ENCODE results near the gene CRY1. TPM values are rescaled to one million over a fixed set of nuclear protein-coding genes. Genes with fewer than 3 reads are reported as not detected.

CRY1 gene
- total RNA-seq, 4 donors from 2014 or later = 11.1 to 22.7 (median 11.7) TPM

DNA sequence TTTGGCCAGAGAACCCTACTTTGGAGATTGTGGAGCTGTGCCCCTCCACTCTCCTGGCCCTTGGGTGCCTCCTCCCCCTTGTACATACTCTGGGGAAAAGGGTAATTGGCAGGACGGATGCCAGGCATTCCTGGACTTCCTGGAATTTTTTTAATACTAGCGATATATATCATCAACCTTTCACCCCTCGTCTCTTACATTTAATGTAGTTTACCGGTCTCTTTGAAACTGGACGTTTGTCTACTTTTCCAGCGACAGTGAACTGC, 767 bp upstream of the CRY1 start:
- intact Hi-C loops (cut with DNase I; ENCODE audit: low total_unique reads) = loop anchor here (5.0 to 10.0 kb wide), 4 partner anchors 192 to 1979 kb away; partner anchors contain the start of gene RIC8B
- no peaks in the 10 kb centered on the region for H3K27me3 ChIP-seq
- peak overlapping the region; percentile 92 to 99 (median 98) for H3K4me3 ChIP-seq
- peaks cover 15 to 27% of the 10 kb centered on the region in 2 donors for H3K4me1 ChIP-seq
- no peaks in the 10 kb centered on the region for H3K36me3 ChIP-seq
- in situ Hi-C loops (cut with MboI; ENCODE audit: low sequenced_read_pairs in 4 of 4) = loop anchor here in 1 of 4 donors (25.0 kb wide), 1 partner anchor 107 kb away; the partner anchor contains the start of gene MTERF2
- H3K27ac ChIP-seq = peak overlapping the region; percentile 98 to 100 (median 99)
- ATAC-seq (no peak), DNase-seq (no peak)
- no peak for TF ChIP-seq POLR2A (IDR thresholded peaks at IDR 0.05)
- TF ChIP-seq, protein P1, sequence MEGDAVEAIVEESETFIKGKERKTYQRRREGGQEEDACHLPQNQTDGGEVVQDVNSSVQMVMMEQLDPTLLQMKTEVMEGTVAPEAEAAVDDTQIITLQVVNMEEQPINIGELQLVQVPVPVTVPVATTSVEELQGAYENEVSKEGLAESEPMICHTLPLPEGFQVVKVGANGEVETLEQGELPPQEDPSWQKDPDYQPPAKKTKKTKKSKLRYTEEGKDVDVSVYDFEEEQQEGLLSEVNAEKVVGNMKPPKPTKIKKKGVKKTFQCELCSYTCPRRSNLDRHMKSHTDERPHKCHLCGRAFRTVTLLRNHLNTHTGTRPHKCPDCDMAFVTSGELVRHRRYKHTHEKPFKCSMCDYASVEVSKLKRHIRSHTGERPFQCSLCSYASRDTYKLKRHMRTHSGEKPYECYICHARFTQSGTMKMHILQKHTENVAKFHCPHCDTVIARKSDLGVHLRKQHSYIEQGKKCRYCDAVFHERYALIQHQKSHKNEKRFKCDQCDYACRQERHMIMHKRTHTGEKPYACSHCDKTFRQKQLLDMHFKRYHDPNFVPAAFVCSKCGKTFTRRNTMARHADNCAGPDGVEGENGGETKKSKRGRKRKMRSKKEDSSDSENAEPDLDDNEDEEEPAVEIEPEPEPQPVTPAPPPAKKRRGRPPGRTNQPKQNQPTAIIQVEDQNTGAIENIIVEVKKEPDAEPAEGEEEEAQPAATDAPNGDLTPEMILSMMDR (IDR thresholded peaks at IDR 0.05 in 4 of 5, conservative IDR thresholded peaks at IDR 0.05 in 1 of 5) = no peak
- H3K9me3 ChIP-seq = no peaks in the 10 kb centered on the region

GRCh38 chr12:107092669-107093416, 506 bp downstream of the CRY1 start:
- Histone ChIP-seq H3K4me1 (peaks cover 24 to 27% of the 10 kb centered on the region in 2 donors), H3K27me3 (no peaks in the 10 kb centered on the region), H3K27ac (peak overlapping the region; percentile 98 to 100 (median 99)), H3K36me3 (no peaks in the 10 kb centered on the region), H3K9me3 (no peaks in the 10 kb centered on the region), H3K4me3 (peak overlapping the region; percentile 92 to 99 (median 98))
- TF ChIP-seq, protein P1 (IDR thresholded peaks at IDR 0.05 in 4 of 5, conservative IDR thresholded peaks at IDR 0.05 in 1 of 5) = peak in 1 of 5 experiments; percentile 21
- TF ChIP-seq POLR2A (IDR thresholded peaks at IDR 0.05) = no peak
- intact Hi-C loops (cut with DNase I; ENCODE audit: low total_unique reads) = loop anchor here (1.0 to 10.0 kb wide), 8 partner anchors 66 to 1978 kb away; partner anchors contain the start of genes MTERF2, RIC8B and TMEM263
- in situ Hi-C loops (cut with MboI; ENCODE audit: low sequenced_read_pairs in 4 of 4) = loop anchor here in 1 of 4 donors (25.0 kb wide), 1 partner anchor 106 kb away; the partner anchor contains the start of gene MTERF2
- peak; percentile 21 to 24 for DNase-seq
- peak; percentile 29 to 37 for ATAC-seq

DNA sequence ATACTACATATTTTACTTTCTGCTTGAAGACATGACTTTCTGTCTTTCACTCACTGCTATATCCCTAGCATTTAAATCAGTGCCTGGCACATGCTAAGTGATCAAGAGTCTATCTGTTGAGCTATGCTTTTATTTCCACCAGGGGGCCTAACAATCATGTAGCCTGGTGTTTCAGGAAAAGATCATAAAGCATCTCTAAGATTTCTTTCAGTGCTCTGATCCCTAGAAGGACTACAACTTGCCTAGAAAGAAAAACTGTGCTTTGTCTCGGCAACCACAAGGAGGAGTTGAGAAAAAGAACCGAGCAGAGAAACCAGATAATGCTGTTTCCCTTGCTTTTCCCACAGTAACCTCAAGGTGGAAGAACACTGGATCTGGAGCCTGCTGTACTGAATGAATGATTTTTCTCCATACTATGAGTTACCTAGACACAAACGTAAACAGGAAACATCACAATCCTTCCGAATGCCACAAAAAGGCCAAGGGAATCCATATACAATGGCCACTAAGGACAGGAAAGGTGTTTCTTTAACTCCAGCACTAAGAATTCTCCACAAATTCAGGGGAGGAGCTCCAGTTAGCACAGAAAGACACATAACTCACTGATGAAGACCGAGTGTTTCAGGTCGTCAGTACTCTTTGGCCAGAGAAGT, 1.2 kb downstream of the CRY1 start:
- TF ChIP-seq, protein P1 (IDR thresholded peaks at IDR 0.05 in 4 of 5, conservative IDR thresholded peaks at IDR 0.05 in 1 of 5) = peak; percentile 69 to 77 (median 73)
- TF ChIP-seq POLR2A (IDR thresholded peaks at IDR 0.05) = peak in 1 of 2 donors; percentile 12
- Histone ChIP-seq H3K27me3 (no peaks in the 10 kb centered on the region), H3K4me3 (peak overlapping the region; percentile 92 to 99 (median 98)), H3K9me3 (no peaks in the 10 kb centered on the region), H3K36me3 (no peaks in the 10 kb centered on the region), H3K4me1 (peaks cover 25 to 27% of the 10 kb centered on the region in 2 donors), H3K27ac (peak overlapping the region; percentile 98 to 100 (median 99))
- DNase-seq (peak in 1 of 2 donors; percentile 28), ATAC-seq (peak; percentile 48 to 52)
- in situ Hi-C loops (cut with MboI; ENCODE audit: low sequenced_read_pairs in 4 of 4) (loop anchor here in 1 of 4 donors (25.0 kb wide), 1 partner anchor 105 kb away; the partner anchor contains the start of gene MTERF2), intact Hi-C loops (cut with DNase I; ENCODE audit: low total_unique reads) (loop anchor here (1.0 to 10.0 kb wide), 6 partner anchors 105 to 1977 kb away; partner anchors contain the start of genes MTERF2 and RIC8B)

GRCh38 chr12:107091381-107091780, 2.0 kb downstream of the CRY1 start:
- intact Hi-C loops (cut with DNase I; ENCODE audit: low total_unique reads) (loop anchor here (5.0 to 10.0 kb wide), 4 partner anchors 189 to 1977 kb away; partner anchors contain the start of gene RIC8B), in situ Hi-C loops (cut with MboI; ENCODE audit: low sequenced_read_pairs in 4 of 4) (loop anchor here in 1 of 4 donors (25.0 kb wide), 1 partner anchor 104 kb away; the partner anchor contains the start of gene MTERF2)
- ATAC-seq (no peak), DNase-seq (no peak)
- Histone ChIP-seq H3K27me3 (no peaks in the 10 kb centered on the region), H3K27ac (peak overlapping the region; percentile 98 to 100 (median 99)), H3K36me3 (no peaks in the 10 kb centered on the region), H3K9me3 (no peaks in the 10 kb centered on the region), H3K4me1 (peaks cover 27 to 29% of the 10 kb centered on the region in 2 donors), H3K4me3 (peak overlapping the region; percentile 92 to 99 (median 98))
- TF ChIP-seq POLR2A (IDR thresholded peaks at IDR 0.05) = no peak
- TF ChIP-seq, protein P1 (IDR thresholded peaks at IDR 0.05 in 4 of 5, conservative IDR thresholded peaks at IDR 0.05 in 1 of 5) = no peak

Measured in gastrocnemius medialis (tissue), 4 donors.